ENCODE results near the gene PTTG1IP. TPM values are rescaled to one million over a fixed set of nuclear protein-coding genes. Genes with fewer than 3 reads are reported as not detected.
A peak's percentile ranks its signal among the peaks of the same experiment; 100 is the strongest.

The PTTG1IP gene
- total RNA-seq, 1 donor = 245 TPM

GRCh38 chr21:44840771-44841170 is 32.7 kb downstream of the PTTG1IP start:
- TF ChIP-seq CTCF (IDR thresholded peaks at IDR 0.05; ENCODE audit: insufficient read depth, low read depth, low read length) = no peak
- no peak for DNase-seq (ENCODE audit: low read depth)
- no peak overlapping the region for H3K4me3 ChIP-seq (ENCODE audit: low read depth, low read length)

GRCh38 chr21:44838951-44839350 is 34.5 kb downstream of the PTTG1IP start:
- no peak for DNase-seq (ENCODE audit: low read depth)
- H3K4me3 ChIP-seq (ENCODE audit: low read depth, low read length) = no peak overlapping the region
- TF ChIP-seq CTCF (IDR thresholded peaks at IDR 0.05; ENCODE audit: insufficient read depth, low read depth, low read length) = no peak

GRCh38 chr21:44838039-44838895 is 35.2 kb downstream of the PTTG1IP start:
- no peak for DNase-seq (ENCODE audit: low read depth)
- no peak overlapping the region for H3K4me3 ChIP-seq (ENCODE audit: low read depth, low read length)
- no peak for TF ChIP-seq CTCF (IDR thresholded peaks at IDR 0.05; ENCODE audit: insufficient read depth, low read depth, low read length)

GRCh38 chr21:44837537-44837936 is 36.0 kb downstream of the PTTG1IP start:
- no peak for DNase-seq (ENCODE audit: low read depth)
- TF ChIP-seq CTCF (IDR thresholded peaks at IDR 0.05; ENCODE audit: insufficient read depth, low read depth, low read length) = no peak
- H3K4me3 ChIP-seq (ENCODE audit: low read depth, low read length) = no peak overlapping the region

- TF ChIP-seq CTCF (IDR thresholded peaks at IDR 0.05; ENCODE audit: insufficient read depth, low read depth, low read length) = no peak
- DNase-seq (ENCODE audit: low read depth) = peak; percentile 65
- no peak overlapping the region for H3K4me3 ChIP-seq (ENCODE audit: low read depth, low read length)
These were observed 36.6 kb downstream of the PTTG1IP start for GRCh38 chr21:44836666-44837471.

GRCh38 chr21:44836349-44836665 is 37.2 kb downstream of the PTTG1IP start:
- H3K4me3 ChIP-seq (ENCODE audit: low read depth, low read length) = no peak overlapping the region
- DNase-seq (ENCODE audit: low read depth) = no peak
- TF ChIP-seq CTCF (IDR thresholded peaks at IDR 0.05; ENCODE audit: insufficient read depth, low read depth, low read length) = no peak
